Right lobe of liver (tissue), 6 donors: ENCODE results near the gene PRRC2C. TPM values are rescaled to one million over a fixed set of nuclear protein-coding genes. Genes with fewer than 3 reads are reported as not detected.
"Not testable (repeated sequence)": the region's sequence is repeated elsewhere in the genome, so short reads cannot be mapped to it uniquely, and the experiment has no call there.

Experiments used
- ATAC-seq, 4 donors: fragments of 200-7000 bp; cut with Tn5 transposase; one replicate each; pipeline ENCODE4 v1.9.1; 2020; ENCODE audit warnings: mild to moderate bottlenecking in 4 of 4, moderate library complexity in 4 of 4
- DNase-seq, 3 donors: peaks; one replicate each; pipeline ENCODE4 v3.0.0-alpha.2; 2020
- H3K27ac ChIP-seq, 3 donors: fragments of 200-600 bp; one replicate each; pipeline ENCODE4 v1.8.0; 2022
- H3K27me3 ChIP-seq, 2 donors: fragments of 200-600 bp; one replicate each; pipeline ENCODE4 v1.8.0; 2022
- H3K36me3 ChIP-seq, 4 donors: fragments of 200-600 bp; sonication (generic) in 1 of 4; one replicate each; pipeline versions ENCODE4 v1.5.1 to v1.8.0; 2017 to 2022; ENCODE audit warnings: control low read depth in 1 of 4
- H3K4me1 ChIP-seq, 4 donors: fragments of 200-600 bp; sonication (generic) in 1 of 4; one replicate each; pipeline versions ENCODE4 v1.5.1 to v1.8.0; 2017 to 2022; ENCODE audit warnings: control low read depth in 1 of 4
- H3K4me3 ChIP-seq, 3 donors: fragments of 200-600 bp; one replicate each; pipeline ENCODE4 v1.8.0; 2022
- H3K9me3 ChIP-seq, 4 donors: fragments of 200-600 bp; sonication (generic) in 1 of 4; one replicate each; pipeline versions ENCODE4 v1.5.1 to v1.8.0; 2017 to 2022; ENCODE audit warnings: control low read depth in 1 of 4
- POLR2A ChIP-seq: fragments of 450-650 bp; IDR thresholded peaks from one replicate; pipeline ENCODE4 v1.6.1; 2017; ENCODE audit warnings: antibody characterized with exemption, mild to moderate bottlenecking
- WGBS: methylation state at CpG from one replicate; pipeline ENCODE4 v1.1.6; 2018; ENCODE audit warnings: low coverage, low lambda C conversion rate; ENCODE audit not compliant: insufficient coverage; ENCODE audit errors: missing lambda C conversion rate; 5-methylcytosine and 5-hydroxymethylcytosine counted together
- intact Hi-C, 2 donors: fragments of 100-400 bp; cut with DNase I; formaldehyde crosslinking; loops; one replicate each; pipeline versions ENCODE4 v1.11.2 to v1.14.1; 2022
- total RNA-seq, 6 experiments: library from RNA; depleted of rRNA in 2 of 6; stranded (reverse); fragments of >200 nt in 2 of 6; fragmentation: NEBNext Ultra II Directional in 3 of 6; extraction: Animal tissue kit (Norgen Biotek cat#: 25700) in 3 of 6; gene quantifications; one replicate each; pipeline versions ENCODE4 v1.1.0 to v1.2.4, GENCODE V29; 2016 to 2023
- TF ChIP-seq, protein P1 (sequence below), 4 donors: fragments of 200-600 bp in 3 of 4; fragments of 450-650 bp in 1 of 4; IDR thresholded peaks; one replicate each; pipeline versions ENCODE4 v1.5.1 to v1.8.0; 2016 to 2022; ENCODE audit warnings: antibody characterized with exemption in 4 of 4, mild to moderate bottlenecking in 2 of 4
- donor health status: DM: no; HTN: yes; CAD: no.
- donor health status: DM: no; HTN: no; CAD: no.
- donor health status: DM: no; HTN: no; CAD: no.
- donor health status: DM: no; HTN: yes; CAD: no.
- donor health status: DM: no; HTN: yes; CAD: no.

The PRRC2C gene
- total RNA-seq, 6 experiments from 2014 or later = 39.1 to 59.9 (median 48.5) TPM

DNA sequence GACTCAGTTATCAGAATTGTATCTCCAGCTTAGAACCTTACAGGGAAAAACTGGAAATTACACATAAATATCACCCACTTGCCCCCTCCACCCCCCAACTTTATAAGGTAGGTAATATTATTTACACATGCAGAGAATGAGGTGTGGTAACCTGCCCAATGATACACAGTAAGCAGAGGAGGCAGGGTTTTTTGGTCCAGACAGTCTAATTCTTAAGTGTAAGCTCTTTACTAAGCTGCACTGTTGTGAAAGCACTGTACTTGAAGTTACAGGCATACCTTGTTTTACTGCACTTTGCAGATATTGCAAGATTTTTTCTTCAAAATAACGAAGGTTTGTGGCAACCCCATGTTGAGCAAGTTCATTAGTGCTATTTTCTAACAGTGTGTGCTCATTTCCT lies 111.9 kb downstream of the PRRC2C start:
- WGBS = 0% methylated on average over 1 of the region's 1 CpG
- H3K36me3 ChIP-seq = peaks cover 0 to 11% (median 4%) of the 10 kb centered on the region in 4 donors
- DNase-seq (no peak), ATAC-seq (peak in 1 of 4 donors; percentile 23)
- no peak overlapping the region for H3K4me3 ChIP-seq
- H3K27me3 ChIP-seq = no peaks in the 10 kb centered on the region
- no peaks in the 10 kb centered on the region for H3K9me3 ChIP-seq
- intact Hi-C loops = no loop called here
- H3K4me1 ChIP-seq = peaks cover 0 to 40% (median 3%) of the 10 kb centered on the region in 4 donors
- H3K27ac ChIP-seq = peak overlapping the region in 1 of 3 donors; percentile 72
- no peak for TF ChIP-seq POLR2A
- TF ChIP-seq, protein P1, sequence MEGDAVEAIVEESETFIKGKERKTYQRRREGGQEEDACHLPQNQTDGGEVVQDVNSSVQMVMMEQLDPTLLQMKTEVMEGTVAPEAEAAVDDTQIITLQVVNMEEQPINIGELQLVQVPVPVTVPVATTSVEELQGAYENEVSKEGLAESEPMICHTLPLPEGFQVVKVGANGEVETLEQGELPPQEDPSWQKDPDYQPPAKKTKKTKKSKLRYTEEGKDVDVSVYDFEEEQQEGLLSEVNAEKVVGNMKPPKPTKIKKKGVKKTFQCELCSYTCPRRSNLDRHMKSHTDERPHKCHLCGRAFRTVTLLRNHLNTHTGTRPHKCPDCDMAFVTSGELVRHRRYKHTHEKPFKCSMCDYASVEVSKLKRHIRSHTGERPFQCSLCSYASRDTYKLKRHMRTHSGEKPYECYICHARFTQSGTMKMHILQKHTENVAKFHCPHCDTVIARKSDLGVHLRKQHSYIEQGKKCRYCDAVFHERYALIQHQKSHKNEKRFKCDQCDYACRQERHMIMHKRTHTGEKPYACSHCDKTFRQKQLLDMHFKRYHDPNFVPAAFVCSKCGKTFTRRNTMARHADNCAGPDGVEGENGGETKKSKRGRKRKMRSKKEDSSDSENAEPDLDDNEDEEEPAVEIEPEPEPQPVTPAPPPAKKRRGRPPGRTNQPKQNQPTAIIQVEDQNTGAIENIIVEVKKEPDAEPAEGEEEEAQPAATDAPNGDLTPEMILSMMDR (IDR thresholded peaks at IDR 0.05) = no peak

DNA sequence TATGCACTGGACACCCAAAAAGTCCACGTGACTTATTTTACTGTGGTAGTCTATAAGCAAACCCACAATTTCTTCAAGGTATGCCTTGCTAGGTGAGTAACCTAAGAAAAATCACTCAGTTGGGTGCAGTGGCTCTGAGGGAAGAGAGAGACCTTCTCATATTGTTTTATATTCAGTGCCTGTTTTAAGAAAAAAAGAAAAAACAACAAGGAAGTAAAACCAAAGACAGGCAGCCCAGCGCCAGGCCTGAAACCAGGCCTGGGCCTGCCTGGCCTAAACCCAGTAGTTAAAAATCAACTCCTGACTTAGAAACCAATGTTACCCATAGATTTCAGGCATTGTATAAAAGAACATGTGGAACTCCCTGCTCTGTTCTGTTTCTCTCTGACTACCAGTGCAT lies 115.0 kb downstream of the PRRC2C start:
- H3K36me3 ChIP-seq, intact Hi-C loops, H3K27me3 ChIP-seq, H3K4me3 ChIP-seq, H3K9me3 ChIP-seq, DNase-seq: not testable (repeated sequence)
- peak in 3 of 4 donors; percentile 18 to 39 (median 34) for ATAC-seq
- peak overlapping the region; percentile 26 to 62 (median 52) for H3K27ac ChIP-seq
- H3K4me1 ChIP-seq = peaks cover 0 to 33% (median 3%) of the 10 kb centered on the region in 4 donors
- WGBS = 47% methylated on average over 2 of the region's 2 CpGs

DNA sequence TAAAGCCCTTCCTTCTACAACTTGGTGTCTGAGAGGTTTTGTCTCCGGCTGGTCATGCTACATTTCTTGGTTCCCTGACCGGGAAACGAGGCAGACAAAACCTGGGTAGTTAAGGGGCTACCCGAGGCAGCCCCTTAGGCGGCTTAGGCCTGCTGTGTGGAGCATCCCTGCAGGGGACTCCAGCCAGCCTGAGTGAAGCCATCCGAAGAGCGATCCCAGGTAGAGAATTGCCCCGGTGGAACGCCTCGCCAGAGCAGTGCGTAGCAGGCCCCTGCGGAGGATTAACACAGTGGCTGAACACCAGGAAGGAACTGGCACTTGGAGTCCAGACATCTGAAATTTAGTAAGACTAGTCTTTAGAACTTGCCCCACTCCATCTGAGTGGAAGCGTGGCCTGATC lies 115.5 kb downstream of the PRRC2C start:
- WGBS = 75% methylated on average over 5 of the region's 13 CpGs
- peak overlapping the region; percentile 26 to 62 (median 52) for H3K27ac ChIP-seq

DNA sequence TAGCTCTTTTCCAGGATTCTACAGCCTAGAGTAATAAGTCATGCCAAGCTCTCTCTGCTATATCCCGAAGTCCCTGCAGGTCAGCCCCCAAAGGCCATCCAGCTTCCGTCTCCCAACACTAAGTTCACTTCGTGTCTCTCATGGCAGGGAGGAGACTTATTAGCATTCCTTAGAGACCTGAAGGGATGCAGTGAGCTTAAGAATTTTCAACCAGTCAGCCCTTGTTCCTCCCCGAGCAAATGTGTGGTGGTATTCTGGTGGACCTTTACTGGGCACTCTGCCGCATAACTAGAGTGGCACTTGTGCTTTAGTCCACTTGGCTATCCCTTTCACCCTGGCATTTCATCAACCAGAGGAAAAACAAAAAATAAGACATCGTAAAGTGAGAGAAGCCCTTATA lies 117.7 kb downstream of the PRRC2C start:
- ATAC-seq, intact Hi-C loops, DNase-seq, H3K4me3 ChIP-seq, H3K27me3 ChIP-seq, H3K9me3 ChIP-seq, H3K36me3 ChIP-seq, H3K27ac ChIP-seq: not testable (repeated sequence)
- peaks cover 0 to 15% (median 0%) of the 10 kb centered on the region in 4 donors for H3K4me1 ChIP-seq
- WGBS = 90% methylated on average over 4 of the region's 6 CpGs

More for the DNA sequence above, 115.5 kb downstream of the PRRC2C start:
- Histone ChIP-seq H3K4me3 (no peak overlapping the region), H3K9me3 (no peaks in the 10 kb centered on the region), H3K4me1 (peaks cover 0 to 28% (median under 1%) of the 10 kb centered on the region in 4 donors), H3K36me3 (no peaks in the 10 kb centered on the region), H3K27me3 (no peaks in the 10 kb centered on the region)
- DNase-seq (no peak), ATAC-seq (no peak)
- TF ChIP-seq, protein P1 (IDR thresholded peaks at IDR 0.05) = no peak
- TF ChIP-seq POLR2A = no peak
- intact Hi-C loops = no loop called here

- DNase-seq (no peak), ATAC-seq (peak; percentile 34 to 69 (median 58))
- Histone ChIP-seq H3K36me3 (no peaks in the 10 kb centered on the region), H3K4me1 (peaks cover 0 to 8% (median 0%) of the 10 kb centered on the region in 4 donors), H3K4me3 (no peak overlapping the region), H3K27ac (peak overlapping the region; percentile 33 to 78 (median 60)), H3K9me3 (no peaks in the 10 kb centered on the region), H3K27me3 (no peaks in the 10 kb centered on the region)
- intact Hi-C loops = no loop called here
- TF ChIP-seq, protein P1 (IDR thresholded peaks at IDR 0.05) = no peak
- TF ChIP-seq POLR2A = no peak
- 48% methylated on average over 10 of the region's 10 CpGs for WGBS
Measured at GRCh38 chr1:171606402-171606941, 121.1 kb downstream of the PRRC2C start.
